Heart left ventricle (tissue), 16 donors: ENCODE data around the gene DDB1. TPM values are rescaled to one million over a fixed set of nuclear protein-coding genes. Genes with fewer than 3 reads are reported as not detected.

Experiments
- ATAC-seq, 4 donors: fragments of 200-7000 bp; cut with Tn5 transposase; one replicate each; pipeline ENCODE4 v1.9.1; 2020 to 2022; ENCODE audit warnings: moderate library complexity in 4 of 4, mild to moderate bottlenecking in 3 of 4, moderate number of reproducible peaks in 1 of 4
- DNase-seq, 5 donors: peaks; one replicate each; pipeline ENCODE4 v3.0.0-alpha.2; 2020
- H3K27ac ChIP-seq, 12 donors: fragments of 200-600 bp; sonication (generic) in 4 of 12; one replicate each; pipeline versions ENCODE4 v1.5.0 to v1.8.0; 2016 to 2022; ENCODE audit warnings: mild to moderate bottlenecking in 2 of 12
- H3K27me3 ChIP-seq, 9 donors: fragments of 200-600 bp; sonication (generic) in 2 of 9; one replicate each; pipeline versions ENCODE4 v1.5.1 to v1.8.0; 2016 to 2022; ENCODE audit warnings: mild to moderate bottlenecking in 3 of 9
- H3K36me3 ChIP-seq, 9 donors: fragments of 200-600 bp; sonication (generic) in 2 of 9; one replicate each; pipeline versions ENCODE4 v1.5.0 to v1.8.0; 2018 to 2022; ENCODE audit warnings: mild to moderate bottlenecking in 2 of 9
- H3K4me1 ChIP-seq, 12 donors: fragments of 200-600 bp; sonication (generic) in 4 of 12; one replicate each; pipeline versions ENCODE4 v1.5.0 to v1.8.0; 2016 to 2022; ENCODE audit warnings: mild to moderate bottlenecking in 3 of 12
- H3K4me3 ChIP-seq, 12 donors: fragments of 200-600 bp; sonication (generic) in 4 of 12; one replicate each; pipeline versions ENCODE4 v1.5.0 to v1.8.0; 2017 to 2022; ENCODE audit warnings: mild to moderate bottlenecking in 9 of 12, moderate library complexity in 4 of 12
- H3K9me3 ChIP-seq, 12 donors: fragments of 200-600 bp; sonication (generic) in 4 of 12; one replicate each; pipeline versions ENCODE4 v1.5.0 to v1.8.0; 2016 to 2022; ENCODE audit warnings: mild to moderate bottlenecking in 1 of 12
- CTCF ChIP-seq, 12 donors: fragments of 200-600 bp; sonication (generic) in 4 of 12; IDR thresholded peaks; one replicate each; pipeline versions ENCODE4 v1.5.0 to v1.8.0; 2018 to 2022; ENCODE audit warnings: antibody characterized with exemption in 12 of 12, mild to moderate bottlenecking in 5 of 12
- POLR2A ChIP-seq, 2 donors: fragments of 450-650 bp; IDR thresholded peaks; one replicate each; pipeline ENCODE4 v1.6.1; 2017; ENCODE audit warnings: antibody characterized with exemption in 2 of 2, mild to moderate bottlenecking in 2 of 2, moderate library complexity in 2 of 2
- WGBS, 4 donors: extraction: QIAGEN DNeasy Blood & Tissue Kit in 2 of 4; methylation state at CpG; one replicate each; pipeline versions ENCODE4 v1.1.5 to v1.1.7; 2013 to 2018; 5-methylcytosine and 5-hydroxymethylcytosine counted together
- intact Hi-C, 10 donors: fragments of 100-400 bp; cut with DNase I; formaldehyde crosslinking; loops; one replicate each; pipeline versions ENCODE4 v1.11.1 to v1.14.2; 2022
- polyA plus RNA-seq, 2 donors: library from polyadenylated mRNA; stranded (reverse); fragments of 200-250 nt; gene quantifications; one replicate each; pipeline ENCODE4 v1.2.3, GENCODE V29; 2013
- total RNA-seq, 9 donors: library from RNA; depleted of rRNA in 2 of 9; stranded (reverse); fragments of >200 nt in 2 of 9; fragmentation: NEBNext Ultra II Directional in 3 of 9; extraction: Animal tissue kit (Norgen Biotek cat#: 25700) in 3 of 9; gene quantifications; one replicate each; pipeline versions ENCODE4 v1.1.0 to v1.2.4, GENCODE V29; 2016 to 2023
- donor health status: ischemic (EF 13 %, LVEDD 7.1; RV severe dilation, severe dysfunction).
- donor health status: healthy with polysubstance abuse.
- donor health status: DM: no; HTN: yes; CAD: no.
- donor health status: DM: no; HTN: no; CAD: no.
- donor health status: ischemic (EF 25% LVEDD 6.9; RV normal size, moderate dysfunction).
- donor health status: ischemic (EF 25% LVEDD 5.7; RV mildly dilated, moderate dysfunction).
- donor health status: healthy.
- donor health status: DM: yes; HTN: yes; CAD: no.
- donor health status: ischemic (EF 35%, LVEDD 5.7; RV mildly dilated, moderate dysfunction).
- donor health status: nonischemic (EF 11% LVEDD 7.7; RV severe dilation, severe dysfunction).
- donor health status: DM: yes; HTN: yes; CAD: no.
- donor health status: PGD.
- donor health status: ischemic (EF 29% LVEDD 5.4; RV normal size, mild dysfunction).
- donor health status: nonischemic (EF 23%, LVEDD 6.1; RV moderate dilation, normal function).

The DDB1 gene
- total and polyA plus RNA-seq, 11 donors: 78.8 to 158 (median 130) TPM

DNA sequence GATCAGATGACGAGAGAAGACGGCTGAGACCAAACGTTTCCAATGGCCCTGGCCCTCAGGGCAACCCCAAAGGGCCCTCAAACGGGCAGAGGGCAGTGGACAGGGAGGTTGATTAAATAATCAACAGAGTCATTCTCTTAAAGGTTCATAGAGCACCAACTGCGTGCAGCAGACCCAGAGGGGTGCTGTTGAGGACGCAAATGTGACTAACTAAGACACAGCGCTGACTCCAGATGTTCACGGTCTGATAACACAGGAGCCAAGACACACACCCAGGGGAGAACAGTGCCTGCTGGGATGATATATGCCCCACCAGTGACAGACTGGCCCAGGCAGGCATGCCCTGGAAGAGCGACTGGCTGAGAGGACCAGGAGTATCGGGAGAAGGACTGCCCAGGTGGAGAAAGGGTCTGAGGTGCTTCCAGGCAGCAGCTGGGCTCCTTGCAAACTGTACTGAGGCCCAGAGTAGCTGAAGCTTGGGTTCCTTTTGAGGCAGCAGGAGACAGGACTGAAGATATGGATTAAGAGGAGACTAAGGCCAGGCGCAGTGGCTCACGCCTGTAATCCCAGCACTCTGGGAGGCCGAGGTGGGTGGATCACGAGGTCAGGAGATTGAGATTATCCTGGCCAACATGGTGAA, 45.4 kb downstream of the DDB1 start:
- Histone ChIP-seq H3K27me3 (no peaks in the 10 kb centered on the region), H3K4me1 (no peaks in the 10 kb centered on the region), H3K36me3 (no peaks in the 10 kb centered on the region), H3K27ac (no peak overlapping the region), H3K9me3 (no peaks in the 10 kb centered on the region), H3K4me3 (no peak overlapping the region)
- intact Hi-C loops: no loop called here
- no peak for ATAC-seq
- TF ChIP-seq CTCF (IDR thresholded peaks at IDR 0.05): no peak
- no peak for TF ChIP-seq POLR2A (IDR thresholded peaks at IDR 0.05)
- no peak for DNase-seq
- 81 to 90% (median 85%) methylated on average over 14 of the region's 14 CpGs for WGBS, 4 donors

- Histone ChIP-seq H3K4me1 (no peaks in the 10 kb centered on the region), H3K27ac (no peak overlapping the region), H3K9me3 (no peaks in the 10 kb centered on the region), H3K4me3 (no peak overlapping the region), H3K36me3 (no peaks in the 10 kb centered on the region), H3K27me3 (no peaks in the 10 kb centered on the region)
- TF ChIP-seq CTCF (IDR thresholded peaks at IDR 0.05) (no peak), POLR2A (IDR thresholded peaks at IDR 0.05) (no peak)
- intact Hi-C loops: no loop called here
- WGBS, 4 donors: 92 to 95% (median 94%) methylated on average over 4 of the region's 4 CpGs
- DNase-seq (no peak), ATAC-seq (no peak)
Measured at GRCh38 chr11:61283613-61284012, 49.3 kb downstream of the DDB1 start.

- no peak for TF ChIP-seq CTCF (IDR thresholded peaks at IDR 0.05)
- no peak for TF ChIP-seq POLR2A (IDR thresholded peaks at IDR 0.05)
- WGBS, 4 donors: 45 to 58% (median 50%) methylated on average over 31 to 35 of the region's 35 CpGs
- no peaks in the 10 kb centered on the region for H3K27me3 ChIP-seq
- no peak overlapping the region for H3K4me3 ChIP-seq
- intact Hi-C loops: no loop called here
- H3K9me3 ChIP-seq: no peaks in the 10 kb centered on the region
- H3K36me3 ChIP-seq: no peaks in the 10 kb centered on the region
- peak in 3 of 4 donors; percentile 55 to 71 (median 69) for ATAC-seq
- no peak overlapping the region for H3K27ac ChIP-seq
- no peaks in the 10 kb centered on the region for H3K4me1 ChIP-seq
- no peak for DNase-seq
Measured at GRCh38 chr11:61281581-61282250, 51.2 kb downstream of the DDB1 start.

DNA sequence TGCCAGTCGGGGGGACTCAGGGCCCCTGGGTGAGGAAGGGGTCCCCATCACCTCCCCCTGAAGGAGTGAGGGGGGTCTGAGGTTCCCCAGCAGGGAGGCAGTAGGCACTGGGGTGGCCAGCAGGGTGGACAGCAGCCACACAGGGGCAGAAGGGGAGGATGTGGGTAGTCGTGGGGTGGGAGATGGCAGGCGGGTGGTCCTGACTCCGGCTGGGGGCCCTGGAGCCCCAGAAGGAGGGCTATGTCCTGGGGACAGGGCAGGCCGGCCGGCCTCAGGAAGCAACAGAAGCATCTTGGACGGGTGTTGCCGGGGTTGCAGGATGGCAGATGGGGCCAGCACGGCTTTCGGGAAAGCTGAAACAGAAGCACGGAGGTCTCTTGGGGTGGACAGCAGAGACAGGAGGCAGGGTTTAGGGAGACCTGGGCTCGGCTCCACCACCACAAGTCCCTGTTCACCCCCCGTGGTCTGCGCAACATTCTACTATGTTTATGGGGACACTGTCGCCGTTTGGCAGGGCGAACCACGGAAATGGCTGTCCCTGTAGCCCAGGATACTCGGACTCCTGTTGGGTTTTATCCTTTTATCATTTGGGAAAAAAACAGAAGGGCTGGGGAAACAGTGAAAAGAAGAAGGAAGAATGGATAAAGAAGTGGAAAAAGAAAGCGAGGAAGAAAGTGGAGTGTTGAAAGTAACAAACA, 51.9 kb downstream of the DDB1 start:
- H3K4me3 ChIP-seq: no peak overlapping the region
- intact Hi-C loops: no loop called here
- no peaks in the 10 kb centered on the region for H3K36me3 ChIP-seq
- no peaks in the 10 kb centered on the region for H3K9me3 ChIP-seq
- DNase-seq (no peak), ATAC-seq (no peak)
- H3K27ac ChIP-seq: no peak overlapping the region
- TF ChIP-seq POLR2A (IDR thresholded peaks at IDR 0.05) (no peak), CTCF (IDR thresholded peaks at IDR 0.05) (no peak)
- 84 to 91% (median 90%) methylated on average over 19 to 20 of the region's 20 CpGs for WGBS, 4 donors
- no peaks in the 10 kb centered on the region for H3K27me3 ChIP-seq
- H3K4me1 ChIP-seq: no peaks in the 10 kb centered on the region
